NCI-H510A treated with DMSO at 0.1 percent for 48 hours (cell line): ENCODE data around the gene LRRC63.
"Not testable (repeated sequence)": the region's sequence is repeated elsewhere in the genome, so short reads cannot be mapped to it uniquely, and the experiment has no call there.

ENCODE experiments used
- DNase-seq: peaks from one replicate; lab custom pipeline; 2025; lab: John Stamatoyannopoulos, UW

Gene LRRC63

DNA sequence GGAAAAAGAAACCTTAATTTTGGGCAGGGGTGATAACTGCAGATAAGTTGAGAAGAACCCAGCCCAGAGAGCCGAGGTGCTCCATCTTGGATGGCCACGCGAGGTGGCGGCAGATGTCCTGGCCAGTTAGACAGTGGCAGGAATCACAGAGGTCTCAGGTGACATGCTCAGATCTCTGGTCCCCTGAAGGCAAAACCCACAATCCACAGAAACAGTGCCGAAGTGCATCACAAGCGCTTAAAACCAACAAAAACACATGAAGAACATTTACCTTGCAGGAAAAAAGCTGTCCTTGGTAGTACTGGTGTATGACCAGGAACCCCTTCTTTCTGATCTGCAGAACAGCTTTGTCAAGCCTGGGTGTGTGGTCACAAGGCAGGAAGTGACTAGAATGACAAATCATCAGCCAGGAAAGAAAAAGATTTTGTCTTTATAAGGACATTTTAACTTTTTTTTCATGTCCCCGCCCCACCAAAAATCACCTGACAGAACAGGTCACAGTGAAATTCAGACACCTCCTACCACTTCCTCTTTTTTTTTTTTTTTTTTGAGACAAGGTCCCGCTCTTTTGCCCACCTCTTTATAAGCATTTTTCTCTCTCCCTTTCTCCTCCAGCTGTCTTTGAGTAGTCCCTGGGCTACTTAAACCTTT lies 29.8 kb upstream of the LRRC63 start, which contains the start of gene LCP1:
Gene LCP1, minus strand, starts transcription at position 338 of the 651 bp plus-strand sequence. CDS start 22,515 bp downstream, outside the sequence.
- no peak for DNase-seq

DNA sequence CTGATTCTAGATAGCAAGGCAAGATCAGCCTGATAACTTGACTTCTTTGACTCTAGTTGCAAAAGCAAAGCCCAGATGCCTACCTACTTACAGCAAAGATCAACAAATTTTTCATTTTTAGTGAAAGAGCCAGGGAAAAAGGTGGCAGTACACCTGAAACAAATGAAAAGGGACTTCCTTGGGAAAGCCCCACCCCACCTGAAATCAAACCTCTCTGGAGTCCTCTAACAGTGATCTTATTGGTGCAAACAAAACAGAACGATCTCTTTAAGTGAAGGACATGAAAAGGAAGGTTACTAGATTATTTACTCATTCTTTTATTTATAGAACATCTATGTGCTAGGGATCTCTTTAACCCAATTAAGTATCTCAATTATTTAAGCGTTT lies 29.2 kb upstream of the LRRC63 start:
- no peak for DNase-seq

DNA sequence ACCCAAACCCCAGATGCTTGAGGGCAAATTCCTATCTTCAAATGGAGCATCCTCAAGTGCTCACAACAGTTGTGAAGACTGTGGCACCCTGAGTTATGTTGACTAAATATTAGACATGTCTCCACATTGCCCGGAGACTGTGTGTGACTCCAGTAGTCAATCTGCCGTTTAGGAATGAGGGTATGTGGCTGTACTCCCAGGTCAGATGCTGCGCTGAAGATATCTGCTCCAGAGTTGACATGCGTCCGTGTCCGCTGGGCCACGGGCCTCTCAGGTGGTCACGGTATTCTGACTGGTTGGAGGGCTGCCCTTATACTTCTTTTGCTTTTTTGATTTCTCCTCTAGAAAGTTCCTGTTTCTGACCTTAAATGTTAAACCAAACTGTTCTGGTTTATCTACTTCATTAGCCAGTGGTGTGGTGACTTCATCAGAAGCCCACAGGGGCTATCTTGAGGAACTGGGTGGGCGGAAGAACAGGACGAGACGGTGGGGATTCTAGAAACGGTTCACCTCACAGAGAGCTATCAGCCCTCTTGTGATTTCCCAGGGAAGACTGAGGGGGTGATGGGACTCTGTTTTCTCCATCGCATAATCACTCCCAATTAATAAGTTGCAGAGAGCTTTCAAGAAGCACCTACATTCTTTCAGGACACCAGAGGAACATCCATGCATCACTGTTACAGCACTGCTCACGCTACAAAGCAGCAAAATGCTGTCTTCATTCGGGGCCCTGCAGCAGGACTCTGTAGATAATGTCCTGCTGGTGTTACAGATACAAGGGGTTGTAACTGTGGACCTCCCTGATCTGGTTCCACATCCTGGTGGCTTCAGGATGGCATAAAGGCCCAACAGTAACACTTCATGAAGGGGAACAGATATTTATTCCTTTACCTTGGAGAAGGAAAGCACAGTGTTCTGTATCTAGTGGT lies 28.4 kb upstream of the LRRC63 start:
- DNase-seq, result no peak

DNA sequence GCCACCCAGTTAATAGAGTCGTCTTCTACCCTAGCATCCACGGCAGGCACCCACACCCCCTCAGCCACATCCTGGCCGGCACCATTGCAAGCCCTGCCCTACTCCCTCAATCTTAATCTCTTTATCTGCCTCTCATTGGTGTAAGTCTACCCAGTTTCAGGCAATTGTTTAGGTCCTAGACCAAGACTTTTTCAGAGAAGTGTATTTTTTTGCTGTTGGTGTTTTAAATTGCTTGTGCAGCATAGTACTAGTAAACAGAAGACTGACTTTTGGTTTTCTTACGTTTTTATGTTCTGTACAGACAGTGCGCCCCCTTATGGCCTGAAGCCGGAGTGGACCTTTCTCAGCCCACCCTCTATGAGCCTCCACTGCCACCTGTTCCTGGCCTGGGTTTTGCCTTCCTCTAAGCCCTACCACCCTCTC lies 27.4 kb upstream of the LRRC63 start:
- DNase-seq, result no peak

DNA sequence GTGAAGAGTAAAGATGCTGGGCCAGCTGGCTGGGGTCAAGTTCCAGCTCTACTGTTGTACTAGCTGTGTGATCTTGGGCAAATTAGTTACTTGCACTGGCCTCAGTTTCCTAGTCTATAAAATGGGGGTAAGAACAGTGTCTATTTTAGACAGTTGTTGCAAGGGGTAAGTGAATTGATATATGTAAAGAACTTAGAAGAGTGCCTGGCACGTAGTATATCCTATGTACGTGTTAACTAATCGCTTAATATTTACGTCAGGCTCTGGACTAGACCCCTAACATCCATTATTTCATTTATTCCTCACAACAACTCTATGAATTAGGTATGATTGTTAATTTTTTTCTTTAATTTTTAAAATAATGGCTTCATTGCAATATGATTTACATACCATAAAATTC lies 26.1 kb upstream of the LRRC63 start:
- DNase-seq, result no peak

DNA sequence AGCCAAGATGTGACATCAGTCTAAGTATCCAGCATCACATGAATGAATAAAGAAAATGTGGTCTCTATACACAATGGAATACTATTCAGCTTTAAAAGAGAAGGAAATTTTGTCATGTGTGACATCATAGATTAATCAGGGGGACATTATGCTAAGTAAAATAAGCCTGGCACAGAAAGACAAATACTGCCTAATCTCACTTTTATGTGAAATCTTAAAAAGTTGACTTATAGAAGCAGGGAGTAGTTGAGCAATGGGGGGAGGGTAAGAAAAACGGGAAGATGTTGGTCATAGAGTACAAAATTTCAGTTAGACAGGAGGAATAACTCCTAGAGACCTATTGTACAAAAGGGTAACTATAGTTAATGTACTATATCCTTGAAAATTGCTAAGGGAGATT lies 19.3 kb upstream of the LRRC63 start:
- DNase-seq, result no peak

DNA sequence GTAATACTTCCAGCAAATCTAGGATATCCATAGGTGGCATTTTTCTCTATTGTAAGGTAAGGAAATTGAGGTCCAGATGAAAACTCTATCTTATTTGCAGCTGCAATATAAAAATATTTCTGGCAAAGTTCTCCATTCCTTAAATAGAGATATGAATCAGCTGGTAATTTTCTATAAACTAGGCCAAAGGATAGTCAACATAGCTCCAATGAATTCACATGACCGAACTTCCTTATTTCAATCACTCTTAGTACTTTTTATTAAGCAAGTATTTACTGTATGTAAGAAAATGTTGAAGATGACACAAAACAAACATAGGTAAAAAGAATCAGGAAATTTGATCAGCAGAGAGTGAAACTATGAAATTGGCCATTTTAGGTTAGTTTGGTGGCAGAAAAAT lies 16.7 kb upstream of the LRRC63 start:
- no peak for DNase-seq

DNA sequence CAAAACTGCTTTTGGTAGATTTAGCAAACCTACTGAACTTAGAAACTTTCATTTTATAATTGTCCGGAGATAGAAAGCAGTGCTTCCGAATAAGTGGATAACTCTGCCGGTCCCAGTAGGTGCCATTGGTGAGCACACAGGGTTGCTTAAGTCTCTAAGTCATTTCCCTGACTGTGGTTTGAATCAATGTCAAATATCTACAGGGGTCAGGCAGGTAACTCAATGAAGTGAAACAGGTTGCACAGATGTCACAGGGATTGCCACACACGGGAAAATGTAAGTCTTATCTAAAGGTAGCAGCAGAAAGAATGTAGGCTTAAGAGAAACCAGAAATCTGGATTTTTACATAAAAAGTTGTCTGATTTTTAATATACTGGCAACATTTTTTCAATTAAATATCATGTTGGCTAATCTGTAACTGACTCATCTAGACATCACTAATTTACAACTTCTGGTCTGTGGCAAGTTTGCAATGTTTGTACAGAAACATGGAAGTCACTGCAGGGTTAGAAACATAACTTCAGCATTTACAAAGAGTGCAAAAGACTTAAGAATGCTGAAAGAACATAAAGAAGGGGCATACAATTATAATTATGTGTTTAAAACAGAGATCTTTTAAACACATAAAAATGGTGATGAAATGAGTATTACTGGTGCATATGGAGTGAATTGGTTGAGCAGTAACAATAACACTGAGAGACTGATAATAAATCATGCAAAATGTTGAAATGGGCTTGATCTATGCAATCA lies 14.3 kb upstream of the LRRC63 start:
- no peak for DNase-seq

DNA sequence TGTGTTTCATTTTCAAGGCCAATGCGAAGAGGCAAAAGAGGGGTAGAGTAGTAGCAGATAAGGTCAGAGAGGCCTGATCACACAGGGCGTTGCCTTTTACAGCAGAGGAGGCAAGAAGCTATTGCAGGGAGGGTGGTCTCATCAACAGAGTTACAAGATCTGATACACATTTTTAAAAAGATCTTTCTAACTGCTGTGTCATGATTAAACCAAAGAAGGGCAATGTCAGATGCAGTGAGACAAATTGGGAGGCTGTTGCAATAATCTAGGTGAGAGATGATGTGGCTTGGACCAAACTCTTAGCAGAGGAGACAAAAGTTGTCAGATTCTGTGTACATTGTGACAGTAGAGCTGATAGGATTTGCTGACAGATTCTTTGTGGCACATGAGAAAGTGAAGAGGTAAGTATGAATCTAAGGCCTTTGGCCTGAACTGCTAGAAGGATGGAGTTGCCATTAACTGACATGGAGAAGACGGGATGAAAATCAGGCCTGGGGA lies 13.0 kb upstream of the LRRC63 start:
- no peak for DNase-seq

DNA sequence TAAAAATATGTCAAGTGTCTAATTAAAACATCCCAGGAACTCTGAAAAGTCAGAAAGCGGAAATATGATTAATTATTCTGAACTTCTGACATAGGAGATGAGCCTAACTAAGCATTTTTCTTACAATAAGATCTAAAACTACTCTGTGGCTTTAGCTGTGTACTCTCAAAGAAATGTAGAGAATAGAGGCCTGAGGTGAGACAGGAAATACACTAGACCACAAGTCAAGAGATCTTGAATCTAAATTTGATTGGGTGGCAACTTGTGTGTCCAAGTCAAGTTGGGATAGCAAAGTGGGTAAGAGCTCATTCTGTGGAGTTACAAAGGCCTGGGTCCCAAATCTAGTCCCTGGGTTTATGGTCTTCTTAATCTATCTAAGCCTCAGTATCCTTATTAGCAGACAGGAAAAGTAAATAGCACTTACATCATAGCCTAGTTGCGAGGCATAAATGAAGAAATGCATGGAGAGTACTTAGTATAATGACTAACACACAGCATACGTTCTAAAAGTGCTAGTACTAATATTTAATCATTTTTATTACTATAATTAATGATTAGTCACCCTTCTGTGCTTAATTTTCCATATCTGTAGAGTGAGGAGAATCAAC lies 9.4 kb upstream of the LRRC63 start:
- no peak for DNase-seq

DNA sequence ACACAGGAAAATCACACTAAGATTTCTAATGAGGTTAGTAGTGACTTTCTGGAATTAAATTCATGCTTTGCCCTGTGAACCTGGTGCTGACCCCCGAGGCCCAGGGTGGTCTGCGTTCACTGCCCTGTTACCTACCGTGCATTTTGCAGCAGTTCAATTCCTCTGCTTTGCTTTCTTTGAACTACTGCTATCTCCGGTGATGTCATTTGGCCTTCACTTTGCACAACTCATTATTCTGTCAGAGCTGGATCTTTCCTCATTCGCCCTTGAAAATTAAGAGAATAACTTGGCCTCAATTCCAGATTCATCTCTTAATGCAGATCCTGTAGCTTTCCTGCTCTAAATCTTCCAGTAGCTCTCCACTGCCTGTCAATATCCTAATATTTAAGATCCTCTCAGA lies 8.8 kb upstream of the LRRC63 start:
- DNase-seq, result no peak

DNA sequence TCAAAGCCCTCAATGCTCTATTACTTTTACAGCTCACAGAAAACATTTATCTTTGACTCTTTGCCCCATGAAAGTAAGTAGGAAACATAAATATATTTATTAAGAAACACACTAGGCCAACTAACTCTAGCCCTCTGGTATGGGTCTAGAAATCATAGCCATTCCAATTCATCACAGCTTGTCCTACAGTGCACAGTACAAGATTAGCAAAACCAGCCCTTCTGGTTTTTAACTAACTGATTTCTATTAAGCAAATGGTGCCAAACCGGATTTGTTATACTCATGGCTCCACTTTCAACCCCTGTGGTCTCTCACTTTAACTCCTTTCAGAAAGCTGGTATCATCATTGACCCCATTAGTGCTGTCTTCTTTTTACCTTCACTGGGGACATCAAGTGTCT lies 5.6 kb upstream of the LRRC63 start:
- no peak for DNase-seq

DNA sequence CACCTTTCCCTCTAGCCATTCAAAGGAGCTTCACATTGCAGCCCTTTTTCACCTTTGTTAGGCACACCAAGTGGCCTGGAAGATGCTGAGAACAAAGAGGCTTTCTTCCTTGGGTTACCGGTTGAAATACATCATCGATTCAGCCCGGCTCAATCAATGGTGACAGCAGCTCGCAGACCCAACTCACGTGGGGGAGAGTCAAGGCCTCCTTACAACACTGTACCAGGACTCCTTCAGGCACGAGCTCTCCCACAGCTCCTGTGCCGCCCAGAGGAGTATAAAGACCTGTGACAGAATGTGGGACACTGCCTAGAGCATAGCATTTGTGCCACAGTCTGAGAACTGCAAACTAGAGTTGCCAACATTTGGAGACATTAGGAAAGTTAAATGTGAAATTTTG lies 3.9 kb upstream of the LRRC63 start:
- no peak for DNase-seq

DNA sequence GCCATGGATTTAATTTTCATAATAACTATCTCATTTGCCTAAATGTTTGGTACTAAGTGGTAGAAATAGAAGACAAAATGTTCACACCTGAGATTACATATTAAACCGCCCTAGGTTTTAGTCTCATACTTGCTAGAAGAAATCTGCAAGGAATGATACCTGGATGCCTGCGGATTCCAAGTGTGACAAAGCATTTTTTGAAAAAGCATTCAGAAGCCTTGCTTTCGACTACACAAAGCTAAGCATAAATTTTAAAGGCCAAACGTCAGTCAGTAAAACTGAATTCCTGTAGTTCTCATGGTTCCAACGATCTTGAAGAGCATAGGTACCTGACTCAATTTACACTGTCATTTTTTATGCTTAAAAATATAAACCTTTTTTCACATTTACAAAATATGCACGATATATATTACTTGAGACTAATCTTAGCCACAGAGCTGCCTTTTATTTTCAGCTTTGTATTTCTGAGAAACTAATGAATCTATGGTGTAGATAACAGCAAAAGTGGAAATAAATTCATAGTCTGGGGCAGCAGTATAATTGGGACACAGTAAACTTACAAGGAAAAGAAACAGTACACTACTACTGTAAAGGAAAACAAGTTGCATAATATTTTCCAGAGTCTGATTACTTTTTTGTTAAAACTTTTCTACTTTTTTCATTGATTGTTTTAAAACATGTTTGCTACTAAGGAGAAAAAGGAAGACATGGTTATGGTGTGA lies 1.2 kb upstream of the LRRC63 start:
- no peak for DNase-seq

DNA sequence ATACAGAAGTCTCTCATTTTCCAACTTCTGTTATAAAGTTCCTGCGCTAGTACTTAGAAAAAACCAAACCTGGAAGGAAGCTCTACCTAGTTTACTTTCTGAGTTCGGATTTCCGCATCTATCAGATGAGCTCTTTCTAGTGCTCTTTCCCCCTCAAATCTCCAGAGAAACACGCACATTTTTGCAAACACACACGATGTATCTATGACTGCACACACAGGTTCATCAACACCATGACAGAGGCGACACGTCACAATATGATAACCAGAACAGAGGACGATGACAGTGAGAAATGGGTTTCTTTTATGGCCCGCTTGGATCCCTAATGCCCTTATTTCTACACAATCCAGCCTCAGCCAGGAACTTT lies 629 bp upstream of the LRRC63 start:
- no peak for DNase-seq

DNA sequence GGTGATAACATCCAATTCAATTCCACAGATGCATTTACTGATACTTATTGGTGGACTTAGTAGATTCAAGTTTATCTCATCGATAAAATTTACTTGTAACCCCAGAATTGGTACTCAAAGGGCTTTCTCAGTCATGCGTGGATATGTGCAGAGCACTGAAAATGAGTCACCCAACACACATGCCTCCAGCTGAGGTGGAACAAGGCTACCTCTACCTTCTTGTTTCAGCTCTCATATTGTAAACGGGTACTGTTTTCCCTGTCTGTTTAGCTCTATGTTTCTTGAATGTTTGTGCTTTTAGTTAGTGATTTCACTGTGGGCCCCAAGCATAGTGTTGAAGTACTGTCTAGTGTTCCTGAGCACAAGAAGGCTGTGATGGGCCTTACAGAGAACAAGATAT lies 1.5 kb downstream of the LRRC63 start:
- DNase-seq, result no peak

DNA sequence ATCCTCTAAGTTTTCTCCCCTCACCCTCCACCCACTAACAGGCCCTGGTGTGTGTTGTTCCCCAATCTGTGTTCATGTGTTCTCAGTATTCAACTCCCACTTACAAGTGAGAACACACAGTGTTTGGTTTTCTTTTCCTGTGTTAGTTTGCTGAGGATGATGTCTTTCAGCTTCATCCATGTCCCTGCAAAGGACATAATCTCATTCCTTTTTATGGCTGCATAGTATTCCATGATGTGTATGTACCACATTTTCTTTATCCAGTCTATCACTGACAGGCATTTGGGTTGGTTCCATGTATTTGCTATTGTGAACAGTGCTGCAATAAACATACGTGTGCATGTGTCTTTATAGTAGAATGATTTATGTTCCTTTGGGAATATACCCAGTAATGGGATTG lies 3.0 kb downstream of the LRRC63 start:
- not testable (repeated sequence) for DNase-seq

DNA sequence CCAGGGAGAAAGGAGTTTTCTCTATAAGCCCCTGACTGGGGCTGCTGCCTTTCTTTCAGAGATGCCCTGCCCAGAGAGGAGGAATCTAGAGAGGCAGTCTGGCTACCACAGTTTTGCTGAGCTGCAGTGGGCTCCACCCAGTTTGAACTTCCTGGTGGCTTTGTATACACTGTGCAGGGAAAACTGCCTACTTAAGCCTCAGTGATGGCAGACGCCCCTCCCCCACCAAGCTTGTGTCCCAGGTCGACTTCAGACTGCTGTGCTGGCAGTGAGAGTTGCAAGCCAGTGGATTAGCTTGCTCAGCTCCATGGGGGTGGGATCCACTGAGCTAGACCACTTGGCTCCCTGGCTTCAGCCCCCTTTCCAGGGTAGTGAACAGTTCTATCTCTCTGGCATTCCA lies 8.5 kb downstream of the LRRC63 start:
- not testable (repeated sequence) for DNase-seq

DNA sequence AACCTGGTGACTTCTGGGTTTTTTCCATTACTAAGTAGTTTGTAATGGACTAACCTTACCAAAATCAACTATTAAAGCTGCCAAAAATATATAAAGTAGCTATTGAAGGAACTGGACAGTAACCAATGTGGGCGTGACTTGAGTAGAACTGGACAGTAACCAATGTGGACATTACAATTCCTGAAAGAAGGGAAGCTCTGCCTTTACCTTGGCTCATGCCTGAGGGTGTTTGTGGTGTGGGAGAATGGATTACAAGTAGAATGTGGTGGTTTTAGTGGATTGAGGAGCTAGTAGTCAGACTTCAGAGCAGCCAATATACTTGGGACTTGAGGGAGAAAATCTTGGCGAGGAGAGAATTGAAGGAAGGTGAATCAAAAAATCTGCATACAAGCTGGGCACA lies 17.5 kb downstream of the LRRC63 start:
- DNase-seq, result no peak

DNA sequence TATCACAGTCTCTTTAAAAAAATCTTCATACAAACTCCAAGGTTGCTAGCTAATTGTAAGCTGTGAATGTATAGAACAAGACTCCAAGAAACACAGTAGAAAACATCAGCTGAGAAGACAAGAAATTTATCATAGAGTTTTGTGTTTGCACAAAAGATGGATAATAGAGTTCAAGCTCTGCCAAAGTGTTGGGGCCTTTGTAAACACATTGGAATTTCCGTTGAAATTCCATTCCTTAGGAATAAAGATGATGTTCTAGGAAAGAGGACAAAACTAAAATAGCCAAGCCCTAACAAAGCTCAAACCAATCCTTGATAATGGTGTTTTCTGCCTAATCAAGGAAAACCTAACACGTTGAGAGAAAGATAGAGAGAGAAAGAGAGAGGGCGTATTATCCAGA lies 20.6 kb downstream of the LRRC63 start:
- DNase-seq, result no peak

DNA sequence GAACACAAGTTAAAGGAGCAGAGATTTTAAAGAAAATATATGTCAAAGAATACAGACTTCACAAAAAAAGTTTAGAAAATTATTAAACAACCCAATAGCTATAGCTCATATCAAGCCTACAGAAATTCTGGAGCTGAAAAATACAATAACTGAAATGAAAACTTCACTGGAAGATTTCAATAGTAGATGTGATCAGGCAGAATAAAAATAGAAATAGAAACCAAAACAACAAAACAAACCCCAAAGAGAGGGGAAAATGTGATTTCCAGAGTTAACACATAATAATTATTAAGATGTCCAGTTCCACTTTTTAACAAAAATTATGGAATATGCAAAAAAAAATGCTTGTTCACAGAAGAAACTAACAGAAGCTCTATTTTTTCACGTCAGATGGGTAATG lies 23.6 kb downstream of the LRRC63 start:
- DNase-seq, result no peak

DNA sequence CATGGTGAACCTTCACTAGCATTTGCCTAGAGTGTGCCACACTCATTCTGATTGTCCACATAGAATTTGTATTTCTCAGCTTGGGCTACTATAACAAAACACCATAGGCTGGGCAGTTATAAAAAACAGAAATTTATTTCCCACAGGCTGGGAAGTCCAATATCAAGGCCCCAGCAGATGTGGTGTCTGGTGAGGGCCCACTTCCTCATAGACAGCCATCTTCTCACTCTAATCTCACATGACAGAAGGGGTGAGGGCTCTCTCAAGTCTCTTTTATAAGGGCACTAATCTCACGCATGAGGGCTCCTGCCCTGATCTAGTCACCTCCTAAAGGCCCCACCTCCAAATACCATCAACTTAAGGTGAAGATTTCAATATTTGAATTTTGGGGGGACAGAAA lies 53.6 kb downstream of the LRRC63 start:
- DNase-seq, result no peak
